Gastroesophageal sphincter (tissue), 3 donors: ENCODE measurements around the gene L2HGDH.

ENCODE experiments used
- CTCF ChIP-seq, 4 experiments: fragments of 200-600 bp in 2 of 4; fragments of 450-650 bp in 2 of 4; sonication (generic) in 1 of 4; IDR thresholded peaks; one replicate each; pipeline ENCODE4 v1.5.1; 2017 to 2019; ENCODE audit warnings: antibody characterized with exemption in 4 of 4, mild to moderate bottlenecking in 2 of 4, moderate library complexity in 2 of 4
- POLR2A ChIP-seq, 2 donors: fragments of 450-650 bp; IDR thresholded peaks; one replicate each; pipeline ENCODE4 v1.6.1; 2017; ENCODE audit warnings: antibody characterized with exemption in 2 of 2, mild to moderate bottlenecking in 2 of 2, moderate library complexity in 1 of 2
- POLR2AphosphoS5 ChIP-seq: sonication (generic); formaldehyde crosslinking; IDR thresholded peaks from one replicate; pipeline ENCODE4 v1.6.1; 2017; ENCODE audit warnings: antibody characterized with exemption

- peak in 3 of 4 experiments; percentile 4 to 53 (median 12) for TF ChIP-seq CTCF (IDR thresholded peaks at IDR 0.05)
- TF ChIP-seq POLR2A (IDR thresholded peaks at IDR 0.05): peak; percentile 92 to 95
- peak; percentile 73 for TF ChIP-seq POLR2AphosphoS5
Measured at GRCh38 chr14:50231475-50232275, 80.4 kb downstream of the L2HGDH start, which contains the start of gene SOS2.
